ENCODE data around the gene GGA2.
"Not testable (repeated sequence)": the region's sequence is repeated elsewhere in the genome, so short reads cannot be mapped to it uniquely, and the experiment has no call there.

The GGA2 gene

DNA sequence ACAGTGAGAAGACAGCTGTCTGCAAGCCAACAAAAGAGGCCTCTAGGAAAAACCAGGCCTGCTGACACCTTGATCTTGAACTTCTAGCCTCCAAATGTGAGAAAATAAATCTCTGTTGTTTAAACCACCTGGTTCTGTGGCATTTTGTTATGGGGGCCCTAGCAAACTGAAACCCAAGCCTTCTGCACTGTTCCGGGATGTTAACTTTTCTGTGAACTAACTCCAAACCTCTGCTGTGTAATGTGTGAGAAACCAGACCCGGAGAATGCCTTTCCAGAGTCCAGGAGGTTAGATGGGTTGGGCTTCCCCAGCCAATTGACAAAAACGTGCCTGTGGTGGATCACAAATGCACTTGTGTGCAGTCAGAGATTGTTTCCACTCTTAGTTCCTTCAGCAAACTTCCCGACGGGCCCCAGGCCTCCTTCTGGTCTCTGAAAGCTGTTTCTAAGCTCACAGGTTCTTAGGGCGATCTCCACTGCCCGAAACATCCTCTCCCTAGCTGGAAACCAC, 13.6 kb upstream of the GGA2 start:
- no peak for DNase-seq

DNA sequence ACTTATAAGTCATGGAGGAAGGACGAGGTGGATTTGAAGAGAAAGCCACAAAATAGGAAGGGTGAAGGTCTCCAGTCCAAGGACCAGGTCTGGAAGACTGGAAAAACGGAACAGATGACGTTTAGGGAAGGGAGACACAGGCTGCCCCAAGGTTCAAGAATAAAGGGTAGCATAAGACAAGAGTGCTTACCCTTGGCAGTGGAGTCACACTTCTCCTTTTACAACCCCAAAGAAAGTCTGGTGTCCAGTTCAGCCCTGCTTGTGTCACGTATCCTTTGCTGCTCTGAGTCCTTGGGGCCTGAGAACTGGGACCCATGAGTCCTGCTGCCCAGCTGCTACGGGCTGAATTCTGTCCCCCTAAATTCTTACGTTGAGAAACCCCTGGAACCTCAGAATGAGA, 13.0 kb upstream of the GGA2 start:
- no peak for DNase-seq

DNA sequence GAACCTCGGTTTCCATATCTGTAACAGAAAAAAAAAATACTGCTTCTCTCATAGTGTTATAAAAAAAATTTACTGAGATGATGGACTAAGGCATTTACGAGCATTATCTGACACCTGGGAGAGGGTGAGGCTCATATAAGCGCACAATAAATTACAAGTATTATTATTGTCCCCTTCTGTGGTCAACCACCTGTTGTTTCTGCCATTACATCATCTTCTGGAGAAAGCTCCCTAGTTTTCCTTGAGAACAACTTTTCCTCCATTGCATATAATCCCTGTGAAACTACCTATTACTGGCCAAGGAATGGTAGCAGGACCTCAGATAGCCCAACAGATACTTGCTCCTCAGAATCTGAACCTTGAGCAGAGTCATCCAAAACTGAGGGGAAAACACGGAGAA, 11.7 kb upstream of the GGA2 start:
- DNase-seq = no peak

DNA sequence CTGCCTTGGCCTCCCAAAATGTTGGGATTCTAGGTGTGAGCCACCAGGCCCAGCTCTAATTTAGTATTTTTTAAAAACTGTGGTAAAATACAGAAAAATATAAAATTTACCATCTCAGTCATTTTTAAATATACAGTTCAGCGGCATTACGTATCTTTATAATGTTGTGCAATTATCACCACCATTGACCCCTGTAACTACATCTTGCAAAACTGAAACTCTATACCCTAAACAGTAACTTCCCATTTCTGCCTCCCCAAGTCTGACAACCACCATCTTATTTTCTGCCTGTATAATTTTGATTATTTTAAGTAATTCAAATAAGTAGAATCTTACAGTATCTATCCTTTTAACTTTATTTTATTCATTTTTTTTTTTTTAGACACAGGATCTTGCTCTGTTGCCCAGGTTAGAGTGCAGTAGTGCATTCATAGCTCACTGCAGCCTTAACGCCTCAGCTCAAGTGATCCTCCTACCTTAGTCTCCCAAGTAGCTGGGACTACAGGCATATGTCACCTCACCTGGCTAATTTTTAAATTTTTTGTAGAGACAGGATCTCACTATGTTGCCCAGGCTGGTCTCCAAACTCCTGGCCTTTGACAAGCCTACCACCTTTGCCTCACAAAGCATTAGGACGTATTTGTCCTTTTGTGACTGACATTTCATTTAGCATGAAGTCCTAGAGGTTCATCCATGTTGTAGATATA, 10.9 kb upstream of the GGA2 start:
- no peak for DNase-seq

DNA sequence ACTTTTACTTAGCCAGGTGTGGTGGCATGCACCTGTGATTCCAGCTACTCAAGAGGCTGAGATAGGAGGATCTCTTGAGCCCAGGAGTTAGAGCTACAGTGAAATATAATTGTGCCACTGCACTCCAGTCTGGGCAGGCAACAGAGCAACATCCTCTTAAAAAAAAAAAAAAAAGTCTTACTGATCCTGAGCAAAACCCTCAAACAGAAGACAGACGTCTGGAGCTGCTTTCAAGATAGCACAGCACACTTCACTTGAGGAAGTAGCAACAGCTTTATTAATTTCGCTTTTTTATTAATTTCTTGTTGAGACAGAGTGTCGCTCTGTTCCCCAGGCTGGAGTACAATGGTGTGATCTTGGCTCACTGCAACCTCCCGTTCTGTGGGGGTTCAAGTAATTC, 10.2 kb upstream of the GGA2 start:
- DNase-seq = no peak

DNA sequence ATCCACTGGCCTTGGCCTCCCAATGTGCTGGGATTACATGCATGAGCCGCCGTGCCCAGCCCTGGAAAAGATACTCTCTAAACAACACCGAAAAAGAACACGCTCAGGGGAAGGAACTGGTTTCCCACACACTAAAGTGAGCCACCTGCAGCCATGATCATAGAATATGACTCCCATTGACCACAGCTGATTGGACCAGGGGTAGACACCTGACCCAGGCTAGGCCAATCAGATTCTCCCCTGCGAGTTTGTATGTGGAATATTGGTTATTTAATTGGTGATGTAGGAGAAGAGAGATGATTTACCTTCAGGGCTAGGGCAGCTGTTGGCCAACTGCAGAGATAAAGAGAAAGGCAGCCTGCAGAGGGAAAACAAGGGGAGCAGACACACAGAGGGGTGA, 9.0 kb upstream of the GGA2 start:
- DNase-seq = no peak

DNA sequence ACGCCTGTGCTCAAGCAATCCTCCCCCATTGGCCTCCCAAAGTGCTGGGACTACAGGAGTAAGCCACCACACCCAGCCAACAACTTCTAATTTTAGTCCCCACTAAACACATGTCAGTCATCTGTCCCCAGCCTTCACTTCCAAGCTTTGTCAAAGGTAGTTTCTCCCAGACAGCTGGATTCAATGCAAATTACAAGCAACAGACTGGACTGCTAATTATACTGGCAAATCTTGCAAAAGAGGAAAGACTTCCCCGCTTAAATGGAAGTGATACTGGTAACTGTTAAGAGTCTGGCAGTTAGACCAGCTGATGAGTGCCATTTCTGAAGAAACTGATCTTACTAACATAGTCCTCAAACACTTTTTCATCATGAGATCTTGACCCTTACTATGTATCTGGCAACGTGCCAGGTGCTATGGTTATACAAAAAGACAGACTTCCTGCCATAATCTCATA, 8.2 kb upstream of the GGA2 start:
- no peak for DNase-seq

DNA sequence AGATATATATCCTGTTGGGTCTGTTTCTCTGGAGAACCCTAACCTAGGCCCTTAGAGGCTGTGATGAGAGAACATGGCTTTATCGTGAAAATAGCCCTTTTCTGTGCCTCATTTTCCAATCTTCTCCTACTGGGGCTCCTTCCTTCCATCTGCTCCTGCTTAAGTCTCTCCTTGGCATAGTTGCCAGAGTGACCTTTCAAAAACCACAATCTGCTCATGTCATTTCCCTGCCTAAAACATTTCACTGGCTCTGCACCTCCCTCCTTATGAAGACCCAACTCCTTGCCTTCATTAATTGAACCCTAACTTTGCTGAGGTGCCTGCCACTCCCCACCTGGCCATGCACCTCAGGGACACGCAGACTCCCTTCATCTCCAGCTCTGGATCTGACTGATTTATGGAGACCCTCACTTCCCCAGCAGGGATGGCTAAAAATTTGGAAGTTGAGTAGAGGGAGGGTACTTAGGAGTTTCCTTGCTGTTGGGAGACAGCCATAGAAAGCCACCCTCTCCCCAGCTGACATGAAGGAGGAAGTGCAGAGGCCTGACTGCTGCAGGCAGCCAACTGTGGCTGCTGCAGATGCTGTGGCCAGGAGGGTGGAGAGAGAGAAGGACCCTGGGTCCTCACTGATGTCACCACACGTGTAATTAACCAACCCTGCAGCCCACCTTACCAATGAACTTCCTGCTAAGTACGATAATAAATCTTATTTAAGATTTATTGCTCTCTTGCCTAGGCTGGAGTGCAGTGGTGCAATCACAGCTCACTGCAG, 6.3 kb upstream of the GGA2 start:
- DNase-seq = no peak

DNA sequence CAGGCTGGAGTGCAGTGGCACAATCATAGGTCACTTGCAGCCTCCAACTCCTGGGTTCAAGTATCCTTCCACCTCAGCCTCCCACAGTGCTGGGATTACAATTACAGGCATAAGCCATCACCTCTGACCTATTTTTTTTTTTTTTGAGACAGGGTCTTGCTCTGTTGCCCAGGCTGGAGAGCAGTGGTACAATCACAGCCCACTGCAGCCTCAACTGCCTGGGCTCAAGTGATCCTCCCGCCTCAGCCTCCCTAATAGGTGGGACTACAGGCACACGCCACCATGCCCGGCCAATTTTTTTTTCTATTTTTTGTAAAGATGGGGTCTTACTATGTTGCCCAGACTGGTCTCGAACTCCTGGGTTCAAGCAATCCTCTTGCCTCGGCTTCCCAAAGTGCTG, 5.6 kb upstream of the GGA2 start:
- DNase-seq = no peak

DNA sequence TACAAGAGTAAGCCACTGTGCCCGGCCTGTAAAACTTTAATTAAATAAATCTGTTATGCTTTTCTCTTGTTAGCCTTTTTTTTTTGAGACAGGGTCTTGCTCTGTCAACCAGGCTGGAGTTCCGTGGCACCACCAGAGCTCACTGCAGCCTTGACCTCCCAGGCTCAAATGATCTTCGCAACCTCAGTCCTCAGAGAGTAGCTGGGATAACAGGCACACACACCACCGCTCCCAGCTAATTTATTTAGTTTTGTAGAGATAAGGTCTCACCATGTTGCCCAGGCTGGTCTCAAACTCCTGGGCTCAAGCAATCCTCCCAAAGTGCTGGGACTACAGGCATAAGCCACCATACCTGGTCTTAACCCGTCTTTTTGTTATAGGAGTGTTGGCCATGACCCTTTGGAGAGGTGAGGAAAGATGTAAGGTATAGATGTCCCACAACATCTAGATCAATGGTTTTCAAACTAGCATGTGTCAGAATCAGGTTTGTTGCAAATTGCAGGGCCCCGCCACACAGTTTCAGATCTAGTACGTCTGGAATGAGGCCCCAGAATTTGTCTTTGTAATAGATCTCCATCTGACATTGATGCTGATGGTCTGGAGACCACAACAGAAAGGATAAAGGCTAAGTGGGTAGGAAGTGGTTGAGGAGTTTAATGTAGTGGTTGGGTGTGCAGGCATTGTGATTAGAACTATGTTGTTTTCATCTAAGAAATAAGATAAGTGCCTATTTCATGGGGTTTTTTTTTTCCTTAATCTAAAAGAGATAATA, 4.3 kb upstream of the GGA2 start:
- no peak for DNase-seq

DNA sequence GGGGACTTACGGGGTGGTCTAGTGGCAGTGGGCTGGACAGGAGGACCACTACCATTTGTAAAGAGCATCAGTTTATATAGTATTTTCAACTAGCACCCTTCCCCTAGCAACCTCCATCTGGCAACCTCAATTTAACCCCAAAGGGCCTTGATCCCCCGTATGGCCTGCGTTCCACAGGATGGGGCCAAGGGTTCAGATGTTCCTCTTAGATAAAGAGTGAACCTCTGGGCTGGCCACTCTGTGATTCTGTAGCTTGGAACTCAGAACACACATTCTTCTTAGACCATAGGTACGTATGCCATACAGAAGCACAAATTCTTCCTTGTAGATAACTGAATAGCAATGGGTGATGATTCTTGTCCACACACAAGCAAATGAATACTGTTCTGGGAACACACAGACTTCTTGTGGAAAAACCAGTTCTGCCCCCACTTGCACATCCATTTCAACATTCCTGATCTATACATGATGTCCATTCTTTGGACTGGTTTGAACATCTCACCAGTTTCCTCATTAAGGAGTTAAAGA, 1.9 kb upstream of the GGA2 start:
- no peak for DNase-seq

DNA sequence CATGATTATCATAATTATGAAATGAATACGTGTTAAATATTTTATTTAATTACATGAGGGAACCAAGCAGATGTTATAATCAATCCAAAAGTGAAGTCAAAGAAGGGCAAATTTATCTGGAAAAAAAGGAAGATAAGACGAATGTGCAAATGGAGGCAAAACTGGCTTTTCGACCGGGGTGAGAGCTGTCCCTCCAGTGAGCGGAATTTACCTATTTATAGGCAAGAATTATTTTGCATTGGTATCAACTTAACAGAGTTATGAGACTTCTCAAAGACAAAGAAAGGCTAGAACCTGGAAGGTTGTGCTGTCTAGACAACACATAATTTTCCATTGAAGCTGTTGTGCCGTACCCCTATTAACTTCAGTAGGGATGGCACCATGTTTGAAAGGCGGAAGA, 1.4 kb upstream of the GGA2 start:
- DNase-seq = no peak

DNA sequence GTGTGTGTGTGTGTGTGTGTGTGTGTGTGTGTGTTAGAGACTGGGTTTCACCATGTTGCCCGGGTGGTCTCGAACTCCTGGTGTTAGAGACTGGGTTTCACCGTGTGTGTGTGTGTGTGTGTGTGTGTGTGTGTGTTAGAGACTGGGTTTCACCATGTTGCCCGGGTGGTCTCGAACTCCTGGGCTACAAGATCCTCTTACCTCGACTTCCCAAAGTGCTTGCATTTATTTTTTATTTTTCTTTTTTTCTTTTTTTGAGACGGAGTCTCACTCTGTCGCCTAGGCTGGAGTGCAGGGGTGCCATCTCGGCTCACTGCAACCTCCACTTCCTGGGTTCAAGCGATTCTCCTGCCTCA, 599 bp upstream of the GGA2 start:
- not testable (repeated sequence) for DNase-seq

DNA sequence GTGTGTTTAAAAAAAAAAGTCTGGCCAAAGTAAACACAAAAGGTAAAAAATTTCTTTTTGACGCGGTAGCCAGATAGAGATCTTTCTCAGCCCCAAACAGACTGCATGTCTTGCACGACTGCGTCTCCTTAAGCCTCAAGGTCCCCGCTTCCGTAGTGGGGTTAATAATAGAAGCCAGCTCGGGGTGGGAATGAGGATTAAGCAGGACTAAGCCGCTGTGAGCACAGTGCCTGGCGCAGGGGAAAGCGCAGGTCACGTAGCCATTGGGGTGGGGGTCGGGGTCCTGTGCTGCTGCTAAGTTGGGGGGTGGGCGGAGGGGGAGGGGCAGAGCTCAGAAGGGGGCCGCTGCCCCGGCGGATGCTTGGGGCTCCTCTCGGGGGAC, 521 bp downstream of the GGA2 start:
- DNase-seq = peak; percentile 13 to 14

DNA sequence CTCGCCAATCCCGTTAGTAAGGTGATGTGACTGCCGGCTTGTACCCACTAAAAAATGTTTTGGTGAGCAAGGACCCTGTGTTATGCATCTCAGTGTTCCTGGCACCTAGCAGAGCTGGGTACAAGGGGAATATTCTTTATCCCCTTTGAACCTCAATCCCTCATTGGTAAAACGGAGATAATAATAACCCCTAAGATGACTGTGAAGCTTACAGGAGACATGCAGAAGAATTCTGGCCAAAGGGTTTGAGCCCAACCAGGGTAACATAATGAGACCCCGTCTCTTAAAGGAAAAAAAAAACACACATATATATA, 896 bp downstream of the GGA2 start:
- DNase-seq = no peak

DNA sequence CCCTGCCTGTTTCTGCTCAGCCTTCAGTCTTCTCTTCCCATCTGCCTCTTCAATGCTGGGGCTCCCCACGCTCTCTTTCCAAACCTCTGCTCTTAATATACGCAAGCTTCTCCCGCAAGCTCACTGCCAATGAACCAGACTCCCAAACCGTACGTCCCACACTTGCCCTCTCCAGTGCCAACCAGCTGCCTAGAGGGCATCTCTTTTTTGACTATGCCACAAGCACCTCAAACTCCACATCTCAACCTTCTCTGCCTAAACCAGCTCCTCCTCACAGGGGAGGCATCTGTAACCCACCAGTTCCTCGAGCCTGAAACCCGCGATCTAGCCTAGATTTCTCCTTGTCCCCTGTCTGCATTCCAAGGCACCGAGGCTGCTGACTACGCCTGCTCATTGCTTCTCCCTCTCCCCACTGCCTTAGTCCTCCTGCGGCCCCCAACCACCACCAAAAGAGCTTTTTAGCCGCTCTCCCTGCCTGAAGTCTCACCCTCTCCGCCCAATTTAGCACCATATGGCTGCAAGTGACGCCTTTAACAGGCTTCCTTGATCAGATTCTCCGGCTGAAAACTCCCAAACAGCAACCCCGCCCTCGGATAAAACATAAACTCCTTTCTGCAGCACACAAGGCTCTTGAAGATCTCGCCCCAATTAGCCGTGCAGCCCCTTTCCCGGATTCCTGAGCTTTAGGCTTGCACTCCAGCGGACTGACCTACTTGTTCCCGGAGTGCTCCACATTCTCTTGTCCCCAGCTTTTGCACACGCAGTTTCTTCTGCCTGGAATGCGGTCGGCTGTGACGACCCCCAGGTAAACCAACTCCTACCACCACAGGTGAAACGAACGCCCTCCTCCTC, 1.5 kb downstream of the GGA2 start:
- no peak for DNase-seq

DNA sequence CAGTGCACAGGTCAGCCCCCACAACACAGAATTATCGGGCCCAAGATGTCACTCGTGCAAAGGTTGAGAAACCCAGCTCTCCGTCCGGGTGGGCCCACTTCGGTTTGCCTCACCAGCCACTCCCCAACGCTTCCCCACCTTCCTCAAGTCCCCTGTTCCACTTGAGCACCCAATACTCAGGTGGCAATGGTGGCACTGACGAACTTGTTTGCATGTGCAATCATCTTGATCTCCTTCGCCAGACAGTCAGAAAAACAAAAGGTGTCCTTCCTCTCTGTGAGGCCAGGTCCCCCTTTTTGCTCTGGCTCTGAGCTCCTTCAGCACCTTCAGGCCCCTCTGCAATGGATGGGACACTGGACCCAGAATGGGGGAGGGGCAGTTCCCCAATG, 3.7 kb downstream of the GGA2 start:
- no peak for DNase-seq

DNA sequence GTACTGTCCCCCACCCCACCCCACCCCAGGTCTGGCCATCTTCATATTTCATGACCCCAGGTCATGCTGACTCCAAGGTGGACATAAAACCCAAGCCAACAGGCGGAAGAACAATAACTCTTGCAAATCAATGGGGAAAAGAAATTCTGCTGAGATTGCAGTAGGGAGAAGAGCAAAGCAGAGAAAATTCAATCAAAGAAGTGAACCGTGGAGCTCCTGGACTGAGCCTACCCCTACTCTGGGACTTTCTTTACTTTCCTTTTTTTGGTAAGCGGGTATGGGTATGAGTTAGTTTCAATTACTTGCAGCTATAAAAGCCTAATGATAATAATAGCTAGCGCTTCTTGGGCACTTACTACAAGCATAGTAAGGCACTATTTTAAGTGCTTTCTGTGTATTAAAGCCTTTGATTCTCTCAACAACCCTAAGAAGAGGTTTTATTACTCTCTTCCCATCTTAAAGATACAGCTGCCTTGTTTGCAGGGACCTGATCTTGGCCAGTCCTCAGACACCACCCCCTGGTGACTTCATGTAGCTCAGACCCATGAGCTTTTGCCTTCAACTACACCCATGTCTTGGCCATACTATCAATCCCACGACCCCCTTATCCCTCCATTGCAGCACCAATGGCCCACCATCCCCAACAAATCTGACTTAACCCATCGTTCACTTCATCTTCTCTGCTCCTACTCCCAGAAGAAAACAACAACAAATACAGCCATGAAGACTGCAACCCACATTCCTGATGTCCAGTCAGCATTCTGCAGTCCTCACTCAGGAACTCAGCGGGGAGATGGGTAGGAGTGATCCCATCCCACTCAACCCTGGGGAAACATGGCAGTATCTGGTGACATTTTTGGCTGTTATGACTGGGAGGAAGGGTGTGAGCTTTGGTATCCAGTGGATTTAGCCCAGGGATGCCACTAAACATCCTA, 4.4 kb downstream of the GGA2 start:
- no peak for DNase-seq

DNA sequence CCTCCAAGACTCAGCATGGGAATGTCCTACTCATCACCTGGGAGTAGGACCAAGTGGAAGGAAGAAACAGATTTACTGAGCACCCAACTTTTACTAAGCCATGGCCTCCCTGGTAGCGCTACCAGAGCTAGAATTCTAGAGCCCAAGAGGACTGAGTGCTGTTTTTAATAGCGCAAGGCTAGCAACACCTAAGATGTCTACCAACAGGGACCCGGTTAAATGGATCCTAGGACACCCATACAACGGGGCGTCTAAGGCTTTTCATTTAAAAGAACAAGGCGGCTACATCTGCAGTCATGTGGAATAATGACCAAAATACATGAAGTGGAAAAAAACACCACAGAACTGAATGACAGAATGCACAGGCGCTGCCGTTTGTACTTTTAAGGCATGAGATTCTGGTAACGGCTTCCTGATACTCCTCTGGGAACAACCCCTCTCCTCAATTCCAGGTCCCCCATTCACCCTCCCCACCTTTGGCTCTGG, 5.1 kb downstream of the GGA2 start:
- no peak for DNase-seq

DNA sequence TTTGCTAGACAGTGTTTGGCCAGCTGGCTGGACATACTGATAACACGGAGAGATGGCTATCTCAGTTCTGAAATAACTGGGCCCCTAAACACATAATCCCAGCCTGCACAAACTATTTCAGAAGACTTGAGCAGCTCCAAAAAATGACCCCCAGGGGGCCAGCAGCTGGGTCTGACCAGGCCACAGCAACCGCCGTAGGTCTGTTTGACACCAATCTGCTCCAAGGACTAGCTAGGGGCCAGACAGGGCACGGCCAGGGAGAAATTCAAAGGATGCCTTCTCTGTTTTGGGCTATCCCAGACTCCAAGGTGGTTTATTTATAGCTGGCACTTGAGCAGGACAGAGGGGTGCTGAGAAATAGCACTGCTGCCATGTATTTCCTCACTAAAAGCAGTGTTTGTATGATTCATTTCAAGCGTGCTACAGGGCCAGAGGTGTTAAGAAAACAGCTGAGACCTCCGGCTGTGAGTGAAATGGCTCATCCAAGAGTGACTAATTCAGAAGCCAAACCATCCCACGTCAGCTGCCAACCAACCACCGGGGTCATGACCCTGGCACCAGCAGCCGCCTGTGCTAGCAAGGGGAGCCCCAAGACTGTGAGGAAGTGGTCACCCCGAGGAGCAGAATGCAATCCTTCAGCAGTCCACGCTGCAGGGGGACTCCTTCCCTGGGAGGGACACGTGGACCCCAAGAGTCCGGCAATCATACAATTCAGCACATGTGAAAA, 5.7 kb downstream of the GGA2 start:
- DNase-seq = peak; percentile 63 to 69

DNA sequence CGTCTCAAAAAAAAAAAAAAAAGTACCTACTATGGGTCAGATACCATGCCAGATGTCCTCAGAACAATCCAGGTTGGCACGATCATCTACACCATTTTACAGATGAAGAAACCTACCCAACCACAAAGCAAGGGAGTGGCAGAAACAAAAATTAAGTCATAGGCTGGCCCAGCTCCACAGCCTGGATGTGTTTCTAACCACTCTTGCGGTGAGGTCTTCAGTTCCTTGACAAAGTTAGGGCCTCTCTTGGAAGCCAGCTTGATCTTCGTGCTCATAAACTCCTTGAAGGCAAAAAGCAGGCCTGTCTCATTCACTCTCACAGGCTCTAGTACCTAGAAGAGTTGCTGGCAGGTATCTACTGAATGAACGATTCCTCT, 6.2 kb downstream of the GGA2 start:
- DNase-seq = no peak
